Ovary (tissue), 9 donors: ENCODE measurements around the gene TIGD2. TPM values are rescaled to one million over a fixed set of nuclear protein-coding genes. Genes with fewer than 3 reads are reported as not detected.
A peak's percentile ranks its signal among the peaks of the same experiment; 100 is the strongest.

ENCODE experiments used
- DNase-seq, 5 donors: peaks; one replicate each; pipeline ENCODE4 v3.0.0-alpha.2; 2019 to 2020
- H3K27ac ChIP-seq, 2 donors: fragments of 200-600 bp; one replicate each; pipeline versions ENCODE4 v1.5.1 to v1.8.0; 2019 to 2022
- H3K27me3 ChIP-seq: fragments of 200-600 bp; one replicate; pipeline ENCODE4 v1.8.0; 2022
- H3K36me3 ChIP-seq: fragments of 200-600 bp; sonication (generic); one replicate; pipeline ENCODE4 v1.5.1; 2019
- H3K4me1 ChIP-seq: one replicate; pipeline ENCODE4 v1.8.1; 2013; ENCODE audit warnings: mild to moderate bottlenecking, moderate library complexity; ENCODE audit not compliant: insufficient read depth
- H3K4me3 ChIP-seq: fragments of 200-600 bp; sonication (generic); one replicate; pipeline ENCODE4 v1.5.1; 2017
- H3K9me3 ChIP-seq, 2 donors: fragments of 200-600 bp in 1 of 2; sonication (generic) in 1 of 2; one replicate each; pipeline versions ENCODE4 v1.5.1 to v1.8.1; 2013 to 2019; ENCODE audit warnings: mild to moderate bottlenecking in 1 of 2, moderate library complexity in 1 of 2
- EP300 ChIP-seq: sonication (generic); formaldehyde crosslinking; IDR thresholded peaks from one replicate; pipeline ENCODE4 v1.6.1; 2017; ENCODE audit warnings: antibody characterized with exemption
- POLR2A ChIP-seq: fragments of 450-650 bp; IDR thresholded peaks from one replicate; pipeline ENCODE4 v1.6.1; 2017; ENCODE audit warnings: antibody characterized with exemption, mild to moderate bottlenecking, moderate library complexity
- WGBS, 3 donors: extraction: QIAGEN DNeasy Blood & Tissue Kit in 1 of 3; methylation state at CpG; one replicate each; pipeline versions ENCODE4 v1.1.5 to v1.1.7; 2013 to 2017; 5-methylcytosine and 5-hydroxymethylcytosine counted together
- intact Hi-C, 4 donors: fragments of 100-400 bp; cut with DNase I; formaldehyde crosslinking; loops; one replicate each; pipeline versions ENCODE4 v1.11.0 to v1.15.1; 2022 to 2023
- polyA plus RNA-seq, 2 donors: library from polyadenylated mRNA; stranded (reverse); fragments of 200-250 nt in 1 of 2; fragments of 350-450 nt in 1 of 2; fragmentation: Illumina TruSeq in 1 of 2; extraction: RNeasy Lipid Tissue Mini Kit (QIAGEN cat#74804) in 1 of 2; gene quantifications; one replicate each; pipeline ENCODE4 v1.2.3, GENCODE V29; 2013 to 2014
- total RNA-seq, 7 donors: library from RNA; depleted of rRNA in 2 of 7; stranded (reverse); fragments of >200 nt in 2 of 7; fragmentation: NEBNext Ultra II Directional in 3 of 7; extraction: Animal tissue kit (Norgen Biotek cat#: 25700) in 3 of 7; gene quantifications; one replicate each; pipeline versions ENCODE4 v1.1.0 to v1.2.4, GENCODE V29; 2016 to 2023
- TF ChIP-seq, protein P1 (sequence below), 3 donors: fragments of 450-650 bp in 2 of 3; fragments of 200-600 bp in 1 of 3; IDR thresholded peaks; one replicate each; pipeline versions ENCODE4 v1.5.1 to v1.8.0; 2016 to 2022; ENCODE audit warnings: antibody characterized with exemption in 3 of 3, mild to moderate bottlenecking in 1 of 3
- donor health status: DM: no; HTN: no; CAD: no; lungs with moderate emphysema.
- donor health status: DM: no; HTN: no; CAD: no.
- donor health status: Bipolar disorder and iron deficiency.
- donor health status: DM: yes; HTN: yes; CAD: no.
- donor health status: DM: no; HTN: no; CAD: no.
- donor health status: DM: yes; HTN: yes; CAD: no.

Gene TIGD2
- total and polyA plus RNA-seq, 9 donors: 1.5 to 4.0 (median 2.4) TPM

DNA sequence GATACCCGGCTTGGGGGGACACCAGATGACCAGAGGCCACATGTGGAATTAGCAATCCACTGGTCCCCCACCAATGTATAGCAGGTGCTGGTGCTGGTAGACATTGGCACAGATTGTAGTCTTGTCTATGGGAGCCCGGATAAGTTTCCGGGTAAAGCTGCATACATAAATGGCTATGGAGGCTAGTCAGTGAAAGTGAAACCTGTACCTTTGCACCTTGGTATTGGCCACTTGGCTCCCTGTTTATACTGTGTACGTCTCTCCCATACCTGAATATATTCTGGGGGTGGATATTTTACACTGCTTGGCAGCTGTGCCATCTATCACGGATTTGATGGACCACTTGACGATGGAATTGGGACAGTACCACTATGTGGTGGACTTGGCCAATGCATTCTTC lies 5.6 kb upstream of the TIGD2 start:
- no peaks in the 10 kb centered on the region for H3K9me3 ChIP-seq
- TF ChIP-seq, protein P1, sequence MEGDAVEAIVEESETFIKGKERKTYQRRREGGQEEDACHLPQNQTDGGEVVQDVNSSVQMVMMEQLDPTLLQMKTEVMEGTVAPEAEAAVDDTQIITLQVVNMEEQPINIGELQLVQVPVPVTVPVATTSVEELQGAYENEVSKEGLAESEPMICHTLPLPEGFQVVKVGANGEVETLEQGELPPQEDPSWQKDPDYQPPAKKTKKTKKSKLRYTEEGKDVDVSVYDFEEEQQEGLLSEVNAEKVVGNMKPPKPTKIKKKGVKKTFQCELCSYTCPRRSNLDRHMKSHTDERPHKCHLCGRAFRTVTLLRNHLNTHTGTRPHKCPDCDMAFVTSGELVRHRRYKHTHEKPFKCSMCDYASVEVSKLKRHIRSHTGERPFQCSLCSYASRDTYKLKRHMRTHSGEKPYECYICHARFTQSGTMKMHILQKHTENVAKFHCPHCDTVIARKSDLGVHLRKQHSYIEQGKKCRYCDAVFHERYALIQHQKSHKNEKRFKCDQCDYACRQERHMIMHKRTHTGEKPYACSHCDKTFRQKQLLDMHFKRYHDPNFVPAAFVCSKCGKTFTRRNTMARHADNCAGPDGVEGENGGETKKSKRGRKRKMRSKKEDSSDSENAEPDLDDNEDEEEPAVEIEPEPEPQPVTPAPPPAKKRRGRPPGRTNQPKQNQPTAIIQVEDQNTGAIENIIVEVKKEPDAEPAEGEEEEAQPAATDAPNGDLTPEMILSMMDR (IDR thresholded peaks at IDR 0.05): no peak
- TF ChIP-seq POLR2A (no peak), EP300 (no peak)
- no peak overlapping the region for H3K4me3 ChIP-seq
- no peaks in the 10 kb centered on the region for H3K27me3 ChIP-seq
- no peaks in the 10 kb centered on the region for H3K36me3 ChIP-seq
- H3K4me1 ChIP-seq: peaks cover 6% of the 10 kb centered on the region
- DNase-seq: no peak
- 85 to 96% (median 90%) methylated on average over 6 of the region's 6 CpGs for WGBS, 3 donors
- intact Hi-C loops: no loop called here
- no peak overlapping the region for H3K27ac ChIP-seq

DNA sequence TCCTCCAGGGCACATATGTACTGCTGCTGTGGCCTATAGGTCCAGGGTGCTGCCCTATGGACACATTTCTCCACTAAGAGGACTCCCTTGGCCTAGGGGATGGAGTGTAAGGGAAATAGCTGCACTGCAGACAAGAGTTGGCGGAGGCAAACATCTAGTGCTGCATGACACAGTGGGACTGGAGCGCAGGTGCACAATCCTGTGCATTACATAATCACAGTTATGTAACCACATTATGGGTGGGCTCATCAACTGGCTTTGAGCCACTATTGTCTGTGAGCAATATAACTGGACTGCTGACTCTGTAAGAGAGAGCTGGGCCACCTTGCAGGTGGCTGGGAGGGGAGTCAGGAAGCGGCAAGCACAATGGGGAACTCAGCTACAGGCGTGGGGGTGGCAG lies 3.2 kb upstream of the TIGD2 start:
- intact Hi-C loops: no loop called here
- 95 to 99% (median 96%) methylated on average over 4 of the region's 4 CpGs for WGBS, 3 donors
- H3K9me3 ChIP-seq: no peaks in the 10 kb centered on the region
- H3K4me3 ChIP-seq: no peak overlapping the region
- H3K36me3 ChIP-seq: no peaks in the 10 kb centered on the region
- H3K27ac ChIP-seq: no peak overlapping the region
- TF ChIP-seq EP300: no peak
- TF ChIP-seq POLR2A: no peak
- TF ChIP-seq, protein P1 (IDR thresholded peaks at IDR 0.05): no peak
- H3K27me3 ChIP-seq: no peaks in the 10 kb centered on the region
- peaks cover 7% of the 10 kb centered on the region for H3K4me1 ChIP-seq
- no peak for DNase-seq

DNA sequence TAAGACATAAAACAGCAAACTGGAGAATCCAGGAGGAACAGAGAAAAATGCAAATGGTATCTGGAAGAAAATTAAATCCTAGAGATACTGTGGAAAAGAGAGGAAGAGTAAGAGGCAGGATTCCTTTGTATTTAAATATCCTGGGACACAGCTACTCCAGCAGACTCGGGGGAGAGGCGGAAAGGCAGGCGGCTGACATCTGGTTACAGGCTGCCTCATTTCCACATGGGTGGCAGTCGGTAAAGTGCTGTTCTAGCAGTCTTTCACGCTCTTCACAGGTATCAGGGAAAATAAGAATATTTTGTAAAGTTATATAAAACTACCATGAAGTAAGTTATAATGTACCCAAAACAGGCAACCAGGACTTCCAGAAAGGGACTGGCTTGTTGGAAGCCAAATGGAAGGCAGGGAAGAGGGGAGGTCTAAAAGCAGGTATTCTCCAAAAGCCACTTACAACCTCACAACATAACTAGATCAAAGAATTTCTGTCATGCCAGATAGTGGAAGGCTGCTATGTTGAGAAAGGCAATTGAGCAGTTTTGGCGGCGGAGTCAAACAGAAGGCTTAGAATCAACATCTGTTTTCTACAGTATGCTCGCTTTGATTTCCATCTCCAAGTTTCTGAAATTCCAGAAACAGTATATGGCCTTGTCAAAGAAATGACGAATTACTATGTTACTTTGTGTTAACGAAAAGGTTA lies 1.3 kb upstream of the TIGD2 start:
- WGBS, 3 donors: 7 to 17% (median 9%) methylated on average over 10 of the region's 10 CpGs
- Histone ChIP-seq H3K4me1 (peaks cover 7% of the 10 kb centered on the region), H3K27me3 (no peaks in the 10 kb centered on the region), H3K9me3 (no peaks in the 10 kb centered on the region), H3K36me3 (no peaks in the 10 kb centered on the region), H3K4me3 (peak overlapping the region; percentile 86), H3K27ac (no peak overlapping the region)
- DNase-seq: no peak
- no peak for TF ChIP-seq EP300
- no peak for TF ChIP-seq POLR2A
- TF ChIP-seq, protein P1 (IDR thresholded peaks at IDR 0.05): no peak
- intact Hi-C loops: no loop called here

DNA sequence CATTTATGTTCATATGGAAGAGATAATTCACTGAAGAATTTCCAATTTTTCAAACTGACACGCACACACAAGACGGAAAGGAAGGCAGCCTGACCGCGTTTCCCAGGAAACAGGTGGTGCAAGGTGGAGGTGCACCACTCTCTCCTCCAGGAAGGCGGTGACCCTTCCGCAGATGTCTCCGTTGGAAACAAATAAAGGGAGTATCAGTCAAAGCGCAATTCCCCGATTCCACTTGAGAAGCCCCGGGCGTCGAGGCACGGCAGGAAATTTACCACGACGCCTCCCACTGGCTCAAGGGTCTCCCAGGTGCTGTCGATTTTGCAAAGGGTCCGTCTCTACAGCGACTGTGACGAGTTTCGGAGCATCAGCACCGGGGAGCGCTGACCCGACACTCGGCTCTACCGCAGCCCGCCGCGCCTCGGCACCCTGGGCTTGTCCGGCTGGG lies 770 bp upstream of the TIGD2 start:
- H3K27me3 ChIP-seq: no peaks in the 10 kb centered on the region
- H3K36me3 ChIP-seq: no peaks in the 10 kb centered on the region
- WGBS, 3 donors: 1% methylated on average over 14 to 30 of the region's 30 CpGs
- no peaks in the 10 kb centered on the region for H3K9me3 ChIP-seq
- no peak for TF ChIP-seq POLR2A
- TF ChIP-seq, protein P1 (IDR thresholded peaks at IDR 0.05): no peak
- TF ChIP-seq EP300: no peak
- H3K27ac ChIP-seq: peak overlapping the region in 1 of 2 donors; percentile 70
- peak overlapping the region; percentile 86 for H3K4me3 ChIP-seq
- DNase-seq: no peak
- H3K4me1 ChIP-seq: peaks cover 7% of the 10 kb centered on the region
- intact Hi-C loops: no loop called here
